GM12872 (cell line): Measurements from ENCODE around the gene SESN1.
A peak's percentile ranks its signal among the peaks of the same experiment; 100 is the strongest.

ENCODE experiments used
- CTCF ChIP-seq: IDR thresholded peaks from 3 replicates; pipeline ENCODE4 v1.5.1; 2011; ENCODE audit warnings: low read depth, mild to moderate bottlenecking, low read length, moderate library complexity; ENCODE audit not compliant: insufficient read depth

SESN1 gene

DNA sequence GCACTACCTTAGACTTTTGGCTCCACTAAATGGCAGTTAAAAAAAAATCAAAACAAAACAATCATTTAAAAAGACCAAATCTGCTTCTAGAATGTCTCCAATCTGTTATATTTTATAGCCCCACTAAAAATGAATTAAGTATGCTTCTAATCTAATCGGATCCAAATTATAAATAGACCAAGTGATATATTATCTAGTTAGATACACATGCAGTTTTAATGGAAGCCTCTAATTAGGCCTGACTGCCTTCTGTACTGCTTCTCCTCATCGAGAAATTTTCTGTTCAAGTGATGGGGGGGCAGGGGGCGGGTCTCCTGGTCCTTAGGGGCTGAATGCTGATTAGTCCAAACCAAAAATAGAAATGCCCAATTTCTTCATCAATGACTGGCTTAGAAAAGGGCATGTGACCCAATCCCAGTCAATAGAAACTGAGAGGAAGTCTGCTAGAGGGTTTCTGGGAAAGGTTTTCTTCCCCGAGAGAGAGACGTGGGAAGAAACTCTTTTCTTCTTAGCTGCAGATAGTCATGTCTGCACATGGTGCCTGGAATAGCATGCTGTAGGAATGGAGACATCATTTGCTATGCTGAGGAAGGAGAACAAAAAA lies 6.9 kb downstream of the SESN1 start:
- no peak for TF ChIP-seq CTCF

DNA sequence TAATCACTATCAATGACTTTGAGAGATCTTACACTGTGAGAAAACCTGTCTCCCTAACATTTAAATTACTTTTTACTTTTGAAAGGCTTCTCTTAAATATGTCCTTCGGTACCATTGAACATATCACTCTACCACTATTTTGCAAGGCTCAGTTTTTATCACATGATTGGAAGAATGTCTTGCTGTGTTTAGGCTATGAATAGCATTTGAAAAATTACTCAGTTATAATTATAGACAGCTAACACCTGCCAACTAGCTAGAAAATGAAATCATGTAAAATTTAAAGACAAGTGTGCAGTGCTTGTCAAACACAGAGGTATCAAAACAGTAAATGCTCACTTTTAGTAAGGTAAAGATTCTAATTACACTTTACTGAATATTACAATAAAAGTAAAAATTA lies 11.0 kb downstream of the SESN1 start:
- no peak for TF ChIP-seq CTCF

DNA sequence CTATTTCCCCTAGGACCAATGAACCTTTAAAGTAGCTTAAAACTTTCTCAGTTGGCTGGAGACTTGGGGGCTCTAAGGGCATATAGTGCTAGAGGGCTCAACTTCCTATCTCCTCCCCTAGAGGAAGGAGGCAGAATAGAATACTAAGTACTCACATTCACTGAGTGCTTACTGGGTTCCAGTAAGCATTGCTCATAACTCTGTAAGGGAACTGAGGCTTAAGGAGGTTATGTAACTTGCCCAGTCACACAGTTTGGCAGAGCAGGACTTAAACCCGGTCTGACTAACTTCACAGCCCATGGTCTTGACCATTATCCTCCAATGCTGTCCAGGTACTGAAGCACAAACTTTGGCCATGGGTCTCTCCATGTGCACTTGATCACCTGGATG lies 12.5 kb downstream of the SESN1 start:
- peak; percentile 9; the same call in 1 of the 3 replicates for TF ChIP-seq CTCF

DNA sequence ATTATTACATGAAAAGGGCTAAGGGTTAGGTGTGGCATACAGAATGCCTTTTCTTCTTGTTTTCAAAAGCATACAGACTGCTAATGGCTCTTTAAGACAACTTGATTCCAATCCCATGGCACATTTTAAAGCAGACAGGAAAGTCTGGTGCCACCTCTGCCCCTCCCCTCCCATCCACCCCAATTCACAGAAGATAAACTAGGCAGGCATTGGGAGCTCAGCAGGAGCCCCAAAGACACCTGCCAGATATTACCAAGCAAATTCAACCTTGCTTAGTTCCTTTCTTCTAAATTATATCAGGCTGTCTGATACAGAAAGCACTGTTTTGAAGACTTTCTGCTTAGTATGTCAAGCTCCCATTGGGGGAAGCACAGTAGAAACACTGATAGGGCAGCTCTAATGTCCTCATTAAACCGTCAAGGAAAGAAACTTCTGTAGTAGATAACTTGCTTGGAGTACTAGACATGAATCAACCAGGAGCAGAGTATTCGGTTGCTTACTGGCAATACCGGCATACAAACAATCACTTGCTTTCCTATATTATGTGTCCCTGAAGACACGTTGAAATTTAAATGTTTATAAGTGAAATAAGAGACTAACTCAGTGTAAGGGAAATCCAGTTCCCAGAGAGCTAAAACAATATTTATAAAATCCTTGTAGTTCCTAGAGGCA lies 13.0 kb downstream of the SESN1 start:
- no peak for TF ChIP-seq CTCF

DNA sequence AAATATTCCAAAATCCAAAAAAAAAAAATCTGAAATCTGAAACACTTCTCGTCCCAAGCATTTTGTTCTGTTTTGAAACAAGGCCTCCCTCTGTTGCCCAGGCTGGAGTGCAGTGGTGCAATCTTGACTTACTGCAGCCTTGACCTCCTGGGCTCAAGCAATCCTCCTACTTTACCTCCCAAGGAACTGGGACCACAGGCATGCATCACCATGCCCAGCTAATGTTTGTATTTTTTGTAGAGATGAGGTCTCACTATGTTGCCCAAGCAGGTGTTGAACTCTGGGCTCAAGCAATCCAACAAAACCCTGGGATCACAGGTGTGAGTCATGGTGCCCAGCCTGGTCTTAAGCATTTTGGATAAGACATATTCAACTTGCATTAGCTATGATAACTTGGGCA lies 13.6 kb downstream of the SESN1 start:
- no peak for TF ChIP-seq CTCF

DNA sequence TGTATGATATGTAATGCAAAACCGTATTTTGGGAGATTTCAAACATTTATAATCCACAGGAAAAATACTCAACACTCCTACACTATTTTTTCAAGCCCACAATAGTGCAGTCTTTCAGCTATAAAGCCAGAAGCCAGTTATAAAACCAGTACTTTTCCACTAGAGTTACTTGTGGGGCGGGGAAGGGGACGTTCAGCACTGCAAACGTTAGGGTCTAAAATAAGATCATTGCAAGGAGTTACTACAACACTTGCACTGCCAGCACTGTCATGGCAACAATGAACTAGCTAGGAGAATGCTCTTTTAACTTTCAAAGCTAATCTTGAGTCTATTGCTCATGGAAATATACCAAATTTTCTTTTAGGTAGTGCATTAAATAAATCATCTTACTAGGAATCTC lies 14.7 kb downstream of the SESN1 start:
- TF ChIP-seq CTCF: no peak

DNA sequence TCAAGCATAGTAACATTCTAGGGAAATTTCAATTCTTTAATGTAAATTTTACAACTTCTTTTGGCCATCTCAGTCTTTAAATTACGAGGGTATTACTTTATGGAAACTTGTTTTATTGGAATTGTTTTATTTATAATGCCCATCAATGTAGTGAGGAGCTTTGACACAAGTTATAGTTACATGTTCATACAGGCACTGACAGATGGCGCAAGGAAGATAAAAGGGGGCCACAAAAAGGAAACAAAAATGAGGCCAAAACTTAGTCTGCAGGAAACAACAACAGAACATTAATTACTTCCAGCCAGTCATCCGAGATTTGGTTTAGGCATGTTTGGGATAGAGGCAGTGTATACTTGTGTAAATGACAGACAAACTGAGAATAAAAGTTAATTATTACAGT lies 18.3 kb downstream of the SESN1 start:
- TF ChIP-seq CTCF: no peak
